HFF-Myc (cell line): ENCODE results near the gene BICD1.

ENCODE experiments used
- DNase-seq: peaks from one replicate; pipeline ENCODE4 v3.0.0-alpha.2; 2011; ENCODE audit warnings: low read depth; ENCODE audit errors: extremely low read depth
- H3K4me3 ChIP-seq: replicated peaks from 2 replicates; pipeline ENCODE4 v1.5.1; 2011; ENCODE audit warnings: low read depth, mild to moderate bottlenecking, control low read depth, low read length
- TF ChIP-seq, protein P1 (sequence below): IDR thresholded peaks from 2 replicates; pipeline ENCODE4 v1.5.1; 2012; ENCODE audit warnings: mild to moderate bottlenecking, low read depth, low read length, control low read depth; ENCODE audit errors: missing control alignments

The BICD1 gene

DNA sequence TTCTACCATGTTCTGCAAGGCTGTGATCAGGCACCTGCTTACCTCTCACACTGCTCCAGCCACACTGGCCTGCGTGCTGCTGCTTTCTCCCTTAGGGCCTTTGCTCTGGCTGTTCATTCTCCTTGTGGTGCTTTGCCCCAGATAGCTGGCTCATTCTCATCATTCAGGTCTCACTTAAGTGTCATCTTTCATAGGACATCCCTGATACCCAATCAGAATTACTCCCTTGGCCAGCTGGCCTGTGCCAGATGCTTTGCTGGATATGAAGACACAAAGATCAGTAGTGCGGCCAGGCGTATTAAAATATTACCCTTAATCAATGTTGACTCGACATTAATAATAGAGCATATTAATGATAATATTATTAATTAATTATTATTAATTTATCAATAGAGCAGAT, 148.9 kb downstream of the BICD1 start:
- DNase-seq, result no peak
- TF ChIP-seq, protein P1, sequence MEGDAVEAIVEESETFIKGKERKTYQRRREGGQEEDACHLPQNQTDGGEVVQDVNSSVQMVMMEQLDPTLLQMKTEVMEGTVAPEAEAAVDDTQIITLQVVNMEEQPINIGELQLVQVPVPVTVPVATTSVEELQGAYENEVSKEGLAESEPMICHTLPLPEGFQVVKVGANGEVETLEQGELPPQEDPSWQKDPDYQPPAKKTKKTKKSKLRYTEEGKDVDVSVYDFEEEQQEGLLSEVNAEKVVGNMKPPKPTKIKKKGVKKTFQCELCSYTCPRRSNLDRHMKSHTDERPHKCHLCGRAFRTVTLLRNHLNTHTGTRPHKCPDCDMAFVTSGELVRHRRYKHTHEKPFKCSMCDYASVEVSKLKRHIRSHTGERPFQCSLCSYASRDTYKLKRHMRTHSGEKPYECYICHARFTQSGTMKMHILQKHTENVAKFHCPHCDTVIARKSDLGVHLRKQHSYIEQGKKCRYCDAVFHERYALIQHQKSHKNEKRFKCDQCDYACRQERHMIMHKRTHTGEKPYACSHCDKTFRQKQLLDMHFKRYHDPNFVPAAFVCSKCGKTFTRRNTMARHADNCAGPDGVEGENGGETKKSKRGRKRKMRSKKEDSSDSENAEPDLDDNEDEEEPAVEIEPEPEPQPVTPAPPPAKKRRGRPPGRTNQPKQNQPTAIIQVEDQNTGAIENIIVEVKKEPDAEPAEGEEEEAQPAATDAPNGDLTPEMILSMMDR, result no peak
- no peak overlapping the region for H3K4me3 ChIP-seq

GRCh38 chr12:32257695-32258496, 151.2 kb downstream of the BICD1 start:
- TF ChIP-seq, protein P1, result no peak
- DNase-seq, result no peak
- no peak overlapping the region for H3K4me3 ChIP-seq

DNA sequence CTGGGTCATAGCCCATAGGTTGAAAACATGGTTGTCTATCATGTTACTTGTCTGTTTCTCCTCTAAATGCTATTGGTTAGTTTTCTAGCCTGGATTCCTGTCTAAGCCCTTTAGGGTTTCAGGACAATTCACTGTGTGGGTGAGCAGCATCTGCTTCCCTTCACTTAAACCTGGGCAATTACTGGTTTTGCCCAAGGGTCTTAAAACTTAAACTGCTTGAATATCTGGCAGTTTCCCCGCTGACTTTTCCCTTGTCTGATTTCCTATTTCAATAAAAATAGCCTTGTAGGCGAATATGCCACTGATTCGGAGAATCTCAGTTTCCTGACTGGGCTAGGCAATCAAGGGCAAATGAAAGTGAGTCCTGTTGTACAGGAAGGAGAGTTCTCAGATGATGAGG, 154.0 kb downstream of the BICD1 start:
- no peak for DNase-seq
- TF ChIP-seq, protein P1, result no peak
- H3K4me3 ChIP-seq, result no peak overlapping the region

DNA sequence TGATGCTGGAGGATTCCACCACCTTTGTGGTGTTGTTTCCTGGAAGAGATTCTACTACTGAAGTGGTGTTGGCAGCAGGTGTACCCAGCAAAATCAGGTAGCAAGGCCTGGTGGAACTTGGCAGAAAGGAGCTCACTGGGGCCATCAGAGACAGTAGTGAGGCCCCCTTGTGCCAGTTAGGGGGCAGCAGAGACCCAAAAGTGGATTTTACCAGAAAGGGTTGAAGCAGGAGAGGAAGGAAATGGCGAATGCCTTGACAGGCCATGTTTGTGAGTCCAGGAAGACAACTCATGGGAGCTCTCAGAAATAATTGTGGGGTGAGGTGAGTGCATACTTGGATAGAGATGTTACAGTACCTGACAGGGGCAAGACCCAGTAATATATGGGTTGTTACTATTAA, 155.0 kb downstream of the BICD1 start:
- TF ChIP-seq, protein P1, result peak; percentile 31
- no peak for DNase-seq
- no peak overlapping the region for H3K4me3 ChIP-seq

- DNase-seq, result peak; percentile 55
- no peak overlapping the region for H3K4me3 ChIP-seq
- TF ChIP-seq, protein P1, result no peak
Observed at GRCh38 chr12:32264961-32265360, 158.3 kb downstream of the BICD1 start.

DNA sequence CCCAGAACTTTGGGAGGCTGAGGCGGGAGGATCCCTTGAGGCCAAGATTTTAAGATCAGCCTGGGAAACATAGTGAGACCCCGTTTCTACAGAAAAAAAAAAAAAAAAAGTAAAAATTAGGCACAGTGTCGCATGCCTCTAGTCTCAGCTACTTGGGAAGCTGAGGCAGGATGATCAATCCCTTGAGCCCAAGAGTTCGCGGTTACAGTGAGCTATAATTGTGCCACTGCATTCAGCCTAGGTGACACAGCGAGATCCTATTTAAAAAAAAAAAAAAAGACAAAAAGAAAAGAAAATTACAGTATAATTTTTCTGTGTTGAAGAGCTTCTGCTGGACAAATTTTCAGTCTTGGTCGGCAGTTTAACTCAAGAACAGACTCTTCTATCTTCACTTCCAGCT, 158.8 kb downstream of the BICD1 start:
- no peak overlapping the region for H3K4me3 ChIP-seq
- no peak for DNase-seq
- TF ChIP-seq, protein P1, result no peak
